HepG2 (cell line): ENCODE results near the gene TP53TG5. TPM values are rescaled to one million over a fixed set of nuclear protein-coding genes. Genes with fewer than 3 reads are reported as not detected.

Experiments used
- ATAC-seq: fragments of 200-7000 bp; cut with Tn5 transposase; 3 replicates; pipeline ENCODE4 v1.9.1; 2020; ENCODE audit warnings: mild to moderate bottlenecking, moderate library complexity
- BruUV-seq: library from RNA; stranded (reverse); fragments of 400-500 nt; replicated peaks from 2 replicates; lab custom pipeline; 2021; lab: Mats Ljungman, UMichigan
- CTCF ChIA-PET: fragments of 300-600 bp; formaldehyde crosslinking; extraction: SDS; loops from one replicate; lab custom pipeline; 2021; ENCODE audit warnings: low total read pairs, inconsistent platforms, low intra/inter-chr PET ratio; lab: Yijun Ruan, JAX
- POLR2A ChIA-PET: fragments of 350-600 bp; sonication (Branson Sonifier 250); formaldehyde crosslinking; loops from one replicate; lab custom pipeline; 2020; ENCODE audit warnings: antibody characterized with exemption, inconsistent platforms; lab: Yijun Ruan, JAX
- DNase-seq: peaks from one replicate; pipeline ENCODE4 v3.0.0-alpha.2; 2015; ENCODE audit warnings: low spot score
- FAIRE-seq: peaks from 3 replicates; lab custom pipeline; 2011; peaks lifted over from hg19 to GRCh38; lab: Jason Lieb, UNC
- H2AFZ ChIP-seq: one replicate; pipeline ENCODE4 v1.6.1; 2011; ENCODE audit warnings: low read length, inconsistent platforms
- H3K27ac ChIP-seq: fragments of 300-600 bp; 3 replicates; pipeline ENCODE4 v1.8.0; 2011; ENCODE audit warnings: mixed run types, mild to moderate bottlenecking, mixed read lengths, low read length, inconsistent platforms; ENCODE audit not compliant: insufficient read depth; ENCODE audit errors: extremely low read length
- H3K27me3 ChIP-seq, 2 experiments: fragments of 200-600 bp in 1 of 2; 2 replicates in 1 of 2; 3 replicates in 1 of 2; pipeline versions ENCODE4 v1.6.0 to v1.8.0; 2011; ENCODE audit warnings: low read length in 2 of 2, mild to moderate bottlenecking in 2 of 2, moderate library complexity in 2 of 2, inconsistent platforms in 1 of 2; ENCODE audit not compliant: insufficient read depth in 2 of 2, control insufficient read depth in 1 of 2
- H3K36me3 ChIP-seq, 2 experiments: fragments of 200-600 bp in 1 of 2; replicated peaks in 1 of 2; 2 replicates in 1 of 2; 3 replicates in 1 of 2; pipeline versions ENCODE4 v1.5.1 to v1.8.0; 2011; ENCODE audit warnings: low read length in 2 of 2, inconsistent platforms in 1 of 2; ENCODE audit not compliant: insufficient read depth in 2 of 2, control insufficient read depth in 1 of 2
- H3K4me1 ChIP-seq: 2 replicates; pipeline ENCODE4 v1.5.1; 2012; ENCODE audit warnings: low read length, inconsistent platforms; ENCODE audit not compliant: insufficient read depth
- H3K4me2 ChIP-seq: 2 replicates; pipeline ENCODE4 v1.6.0; 2011; ENCODE audit warnings: low read depth, low read length, inconsistent platforms
- H3K4me3 ChIP-seq, 3 experiments: fragments of 200-600 bp in 1 of 3; sonication (generic), shearing (Covaris generic) in 1 of 3; replicated peaks in 1 of 3; 2 replicates each; pipeline ENCODE4 v1.5.1; 2011 to 2016; ENCODE audit warnings: low read length in 3 of 3, inconsistent platforms in 2 of 3, low read depth in 2 of 3, mild to moderate bottlenecking in 2 of 3, control low read depth in 1 of 3, mixed read lengths in 1 of 3; ENCODE audit not compliant: insufficient read depth in 1 of 3
- H3K79me2 ChIP-seq: one replicate; pipeline ENCODE4 v1.6.1; 2011; ENCODE audit warnings: low read length, inconsistent platforms; ENCODE audit not compliant: insufficient read depth
- H3K9ac ChIP-seq: 2 replicates; pipeline ENCODE4 v1.6.0; 2011; ENCODE audit warnings: mild to moderate bottlenecking, low read depth, low read length, inconsistent platforms; ENCODE audit not compliant: insufficient read depth
- H3K9me3 ChIP-seq: 2 replicates; pipeline ENCODE4 v1.5.1; 2012; ENCODE audit warnings: mild to moderate bottlenecking, low read length
- H4K20me1 ChIP-seq: 2 replicates; pipeline ENCODE4 v1.6.0; 2011; ENCODE audit warnings: inconsistent platforms, mild to moderate bottlenecking, low read length, moderate library complexity; ENCODE audit not compliant: insufficient read depth
- CEBPG ChIP-seq: IDR thresholded peaks from 2 replicates; pipeline ENCODE4 v1.6.1; 2016
- HES4 ChIP-seq: sonication (generic); formaldehyde crosslinking; IDR thresholded peaks from 2 replicates; pipeline ENCODE4 v1.9.0; 2021; ENCODE audit warnings: mild to moderate bottlenecking, missing genetic modification reagents, borderline replicate concordance
- RELA ChIP-seq: sonication (generic); formaldehyde crosslinking; IDR thresholded peaks from 2 replicates; pipeline ENCODE4 v1.4.0; 2020; ENCODE audit warnings: missing genetic modification reagents
- SP4 ChIP-seq: sonication (generic); formaldehyde crosslinking; IDR thresholded peaks from 2 replicates; pipeline ENCODE4 v1.8.1; 2023; ENCODE audit warnings: mild to moderate bottlenecking, missing genetic modification reagents
- ZMYM3 ChIP-seq: sonication (generic); formaldehyde crosslinking; IDR thresholded peaks from 2 replicates; pipeline ENCODE4 v1.5.1; 2020; ENCODE audit warnings: mild to moderate bottlenecking, missing genetic modification reagents
- ZNF253 ChIP-seq: sonication (generic); formaldehyde crosslinking; IDR thresholded peaks from 2 replicates; pipeline ENCODE4 v1.8.0; 2022; ENCODE audit warnings: mild to moderate bottlenecking, missing genetic modification reagents, borderline replicate concordance
- ZNF546 ChIP-seq: sonication (generic); formaldehyde crosslinking; conservative IDR thresholded peaks from 2 replicates; pipeline ENCODE4 v1.8.1; 2023; ENCODE audit warnings: mild to moderate bottlenecking, missing genetic modification reagents
- ZNF691 ChIP-seq: sonication (generic); formaldehyde crosslinking; IDR thresholded peaks from 2 replicates; pipeline ENCODE4 v1.4.0; 2020; ENCODE audit warnings: missing genetic modification reagents, low read depth, mild to moderate bottlenecking, borderline replicate concordance
- WGBS: methylation state at CpG from one replicate; pipeline ENCODE4 v1.1.6; 2017; ENCODE audit warnings: low lambda C conversion rate; 5-methylcytosine and 5-hydroxymethylcytosine counted together
- in situ Hi-C: cut with HindIII; loops from 2 replicates; pipeline ENCODE4 v1.10.0; 2017; ENCODE audit warnings: low pct_unique_long_range_greater_than_20kb; ENCODE audit not compliant: extremely low pct_ligation_motif_present
- intact Hi-C: fragments of 100-400 bp; cut with micrococcal nuclease; formaldehyde crosslinking; loops from one replicate; pipeline ENCODE4 v1.10.0; 2022; ENCODE audit not compliant: unreplicated experiment
- polyA plus RNA-seq, 8 experiments: library from polyadenylated mRNA; depleted of rRNA in 3 of 8; stranded (reverse) in 7 of 8; unstranded in 1 of 8; fragments of >200 nt; fragmentation: Illumina TruSeq in 4 of 8; extraction: Trizol in 4 of 8; gene quantifications; 2 replicates each; pipeline versions ENCODE4 v1.2.1 to v1.2.3, GENCODE V29; 2011 to 2016; ENCODE audit warnings: low read depth in 4 of 8, missing spikeins in 1 of 8, mixed read lengths in 1 of 8; ENCODE audit not compliant: insufficient read depth in 1 of 8
- total RNA-seq, 5 experiments: library from RNA; depleted of rRNA; stranded (reverse); fragments of >200 nt; fragmentation: Illumina TruSeq; extraction: Trizol; gene quantifications; 2 replicates each; pipeline ENCODE4 v1.2.3, GENCODE V29; 2016; ENCODE audit warnings: low read depth in 1 of 5
- TF ChIP-seq, protein P1 (sequence below): IDR thresholded peaks from 2 replicates; pipeline ENCODE4 v1.6.1; 2018; ENCODE audit warnings: missing genetic modification reagents, mild to moderate bottlenecking, missing compliant biosample characterization
- TF ChIP-seq, protein P2 (sequence below): sonication (generic); formaldehyde crosslinking; IDR thresholded peaks from 2 replicates; pipeline ENCODE4 v1.4.0; 2020; ENCODE audit warnings: missing genetic modification reagents

The TP53TG5 gene
- total and polyA plus RNA-seq, 2 of the 13 experiments (the other 11 are each of a cell fraction or from before 2014, with no cell fraction given), result 0.11 TPM; not detected in 1

DNA sequence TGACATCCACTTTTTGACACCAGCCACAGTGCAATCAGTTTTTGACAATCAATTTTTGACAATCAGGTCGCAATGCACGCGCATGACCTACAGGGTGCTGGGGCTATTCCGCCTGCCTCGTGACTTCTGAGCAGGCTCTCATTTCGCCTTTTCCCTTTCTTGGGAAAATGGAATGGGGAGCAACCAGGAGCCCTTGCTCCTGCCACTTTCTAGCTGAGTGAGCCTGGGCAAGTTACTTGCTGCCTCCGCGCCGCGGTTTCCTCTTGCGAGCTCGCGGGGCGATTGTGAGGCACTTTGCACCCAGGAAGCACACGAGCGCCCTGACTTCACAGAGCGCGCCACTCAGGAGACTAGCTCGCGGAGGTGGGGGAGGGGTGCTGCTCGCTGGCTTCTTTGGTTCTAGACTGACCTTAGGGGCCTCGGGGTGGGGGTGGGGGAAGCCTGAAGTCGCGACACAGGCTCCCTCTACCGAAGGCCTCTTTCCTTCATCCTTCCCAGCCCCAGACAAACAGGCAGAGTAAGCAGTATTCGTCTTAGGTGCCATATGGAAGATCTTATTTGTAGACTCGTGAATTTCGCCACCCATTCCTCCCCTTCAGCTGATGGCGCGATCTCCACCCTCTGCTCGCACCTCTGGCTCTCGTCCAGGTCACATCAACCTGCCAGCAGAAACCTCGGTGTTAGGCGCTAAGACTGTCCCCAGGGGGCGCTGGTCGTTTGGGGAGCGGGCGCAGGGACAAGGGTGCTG lies 4.6 kb downstream of the TP53TG5 start:
- Histone ChIP-seq H3K36me3 (peaks cover 0 to under 1% of the 10 kb centered on the region in 2 experiments; a peak in 1 of 5 replicates), H3K9ac (no peak overlapping the region), H3K4me1 (peaks cover 19% of the 10 kb centered on the region), H4K20me1 (no peaks in the 10 kb centered on the region), H3K9me3 (no peaks in the 10 kb centered on the region), H2AFZ (no peak overlapping the region), H3K4me3 (peak overlapping the region in 2 of 3 experiments; percentile 12 to 29; a peak in 2 of 6 replicates), H3K27ac (no peak overlapping the region), H3K79me2 (no peaks in the 10 kb centered on the region), H3K4me2 (peak overlapping the region; percentile 69), H3K27me3 (no peaks in the 10 kb centered on the region)
- peak; percentile 83 for DNase-seq
- intact Hi-C loops, result loop anchor here (1.0 to 2.0 kb wide), 2 partner anchors 43 to 64 kb away; partner anchors contain the start of gene PIGT
- no TSS peak for BruUV-seq
- FAIRE-seq, result peak; percentile 91
- in situ Hi-C loops, result loop anchor here (5.0 kb wide), 1 partner anchor 64 kb away; no protein-coding TSS in a partner anchor
- 55% methylated on average over 38 of the region's 38 CpGs for WGBS
- peak; percentile 91 for ATAC-seq
- ChIA-PET CTCF (interaction anchor here (1.1 to 1.9 kb wide), 6 partner anchors 11 to 398 kb away, joined by 4 to 32 read pairs (median 6); no protein-coding TSS in a partner anchor), POLR2A (interaction anchor here (0.7 to 29.5 kb wide), 10 partner anchors 10 to 398 kb away, joined by 3 to 1422 read pairs (median 9); partner anchors contain the start of genes PIGT, SDC4 and SYS1)
- no peak for TF ChIP-seq ZNF546
- no peak for TF ChIP-seq CEBPG (CRISPR knock-in tag)
- TF ChIP-seq ZMYM3, result peak; percentile 69; the same call in 1 of the 2 replicates
- TF ChIP-seq, protein P1, sequence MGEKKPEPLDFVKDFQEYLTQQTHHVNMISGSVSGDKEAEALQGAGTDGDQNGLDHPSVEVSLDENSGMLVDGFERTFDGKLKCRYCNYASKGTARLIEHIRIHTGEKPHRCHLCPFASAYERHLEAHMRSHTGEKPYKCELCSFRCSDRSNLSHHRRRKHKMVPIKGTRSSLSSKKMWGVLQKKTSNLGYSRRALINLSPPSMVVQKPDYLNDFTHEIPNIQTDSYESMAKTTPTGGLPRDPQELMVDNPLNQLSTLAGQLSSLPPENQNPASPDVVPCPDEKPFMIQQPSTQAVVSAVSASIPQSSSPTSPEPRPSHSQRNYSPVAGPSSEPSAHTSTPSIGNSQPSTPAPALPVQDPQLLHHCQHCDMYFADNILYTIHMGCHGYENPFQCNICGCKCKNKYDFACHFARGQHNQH (CRISPR knock-in tag), result 0 out of 2 replicates have a peak, but pooled peaks have one; percentile 35
- no peak for TF ChIP-seq HES4
- 0 out of 2 replicates have a peak, but pooled peaks have one; percentile 54 for TF ChIP-seq RELA (CRISPR knock-in tag)
- TF ChIP-seq ZNF691 (CRISPR knock-in tag), result 0 out of 2 replicates have a peak, but pooled peaks have one; percentile 76
- no peak for TF ChIP-seq ZNF253 (CRISPR knock-in tag)
- TF ChIP-seq, protein P2, sequence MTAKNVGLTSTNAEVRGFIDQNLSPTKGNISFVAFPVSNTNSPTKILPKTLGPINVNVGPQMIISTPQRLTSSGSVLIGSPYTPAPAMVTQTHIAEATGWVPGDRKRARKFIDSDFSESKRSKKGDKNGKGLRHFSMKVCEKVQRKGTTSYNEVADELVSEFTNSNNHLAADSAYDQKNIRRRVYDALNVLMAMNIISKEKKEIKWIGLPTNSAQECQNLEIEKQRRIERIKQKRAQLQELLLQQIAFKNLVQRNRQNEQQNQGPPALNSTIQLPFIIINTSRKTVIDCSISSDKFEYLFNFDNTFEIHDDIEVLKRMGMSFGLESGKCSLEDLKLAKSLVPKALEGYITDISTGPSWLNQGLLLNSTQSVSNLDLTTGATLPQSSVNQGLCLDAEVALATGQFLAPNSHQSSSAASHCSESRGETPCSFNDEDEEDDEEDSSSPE (CRISPR knock-in tag), result 0 out of 2 replicates have a peak, but pooled peaks have one; percentile 11
- TF ChIP-seq SP4 (CRISPR knock-in tag), result 0 out of 2 replicates have a peak, but pooled peaks have one; percentile 21
